Measurements from ENCODE around the gene CLDN1. TPM values are rescaled to one million over a fixed set of nuclear protein-coding genes. Genes with fewer than 3 reads are reported as not detected.

The CLDN1 gene
- total and polyA plus RNA-seq, 12 donors, result 15.6 to 155 (median 61.1) TPM

DNA sequence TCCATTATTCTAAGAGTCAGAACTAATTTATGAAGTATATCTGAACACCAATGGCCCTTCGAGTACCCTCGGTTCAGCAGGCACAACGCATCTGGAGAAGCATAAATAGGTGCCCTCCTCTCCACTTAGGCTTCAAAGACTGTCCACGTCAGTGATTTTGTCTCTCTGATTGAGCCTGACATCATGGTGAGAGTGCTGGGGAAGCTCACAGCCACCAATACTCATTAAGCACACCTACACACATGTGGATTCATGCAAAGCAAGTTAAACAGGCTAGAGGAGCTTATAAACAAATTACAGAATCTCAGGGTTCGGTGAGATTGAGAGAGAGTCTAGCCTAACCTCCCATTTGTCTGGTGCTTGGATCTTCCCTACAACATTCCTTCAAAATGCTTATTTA, 3.6 kb downstream of the CLDN1 start:
- H3K4me3 ChIP-seq, result peak overlapping the region in 1 of 4 donors; percentile 96
- intact Hi-C loops (cut with DNase I), result no loop called here
- H3K9me3 ChIP-seq (replicated peaks in 1 of 3), result peaks cover 0 to 2% (median 0%) of the 10 kb centered on the region in 3 donors
- peaks cover 8 to 18% of the 10 kb centered on the region in 2 donors for H3K4me1 ChIP-seq (replicated peaks in 1 of 2)
- no peak for TF ChIP-seq CTCF (IDR thresholded peaks at IDR 0.05)
- TF ChIP-seq POLR2A (IDR thresholded peaks at IDR 0.05), result no peak
- H3K27ac ChIP-seq, result no peak overlapping the region
- no peaks in the 10 kb centered on the region for H3K36me3 ChIP-seq (replicated peaks in 1 of 2)
- H3K27me3 ChIP-seq, result no peaks in the 10 kb centered on the region
- WGBS, 4 donors, result 31 to 78% (median 68%) methylated on average over 1 to 5 of the region's 5 CpGs
- no peak for DNase-seq

GRCh38 chr3:190314741-190315140, 7.5 kb downstream of the CLDN1 start:
- H3K27me3 ChIP-seq, result no peaks in the 10 kb centered on the region
- peaks cover 5 to 11% of the 10 kb centered on the region in 2 donors for H3K4me1 ChIP-seq (replicated peaks in 1 of 2)
- H3K9me3 ChIP-seq (replicated peaks in 1 of 3), result peaks cover 0 to 7% (median 0%) of the 10 kb centered on the region in 3 donors
- TF ChIP-seq POLR2A (IDR thresholded peaks at IDR 0.05), result no peak
- no peak for TF ChIP-seq CTCF (IDR thresholded peaks at IDR 0.05)
- intact Hi-C loops (cut with DNase I), result no loop called here
- H3K36me3 ChIP-seq (replicated peaks in 1 of 2), result no peaks in the 10 kb centered on the region
- WGBS, 4 donors, result 38 to 53% (median 45%) methylated on average over 1 of the region's 1 CpG
- no peak overlapping the region for H3K4me3 ChIP-seq
- DNase-seq, result no peak
- no peak overlapping the region for H3K27ac ChIP-seq

DNA sequence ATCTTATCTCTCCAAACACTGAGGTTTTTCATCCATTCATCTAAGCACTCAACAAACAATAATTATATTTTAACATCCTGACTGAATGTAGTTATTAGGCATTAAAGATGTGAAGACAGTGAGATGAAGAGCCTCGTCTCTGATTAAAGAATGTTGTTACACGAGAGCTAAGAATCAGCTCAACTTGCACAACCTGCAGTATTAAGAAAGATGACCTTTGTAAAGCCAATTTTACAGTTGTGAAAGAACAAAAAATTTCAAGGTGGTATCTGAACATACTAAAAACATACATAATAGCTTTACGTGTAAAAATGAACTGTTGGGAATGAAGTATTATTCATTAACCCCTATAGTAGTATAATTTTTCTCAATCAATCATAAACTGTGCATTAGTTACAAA, 12.8 kb downstream of the CLDN1 start:
- no peaks in the 10 kb centered on the region for H3K27me3 ChIP-seq
- DNase-seq, result no peak
- TF ChIP-seq POLR2A (IDR thresholded peaks at IDR 0.05), result no peak
- 57 to 90% (median 66%) methylated on average over 3 of the region's 3 CpGs for WGBS, 4 donors
- intact Hi-C loops (cut with DNase I), result no loop called here
- peaks cover 0 to 7% (median 0%) of the 10 kb centered on the region in 3 donors for H3K9me3 ChIP-seq (replicated peaks in 1 of 3)
- H3K27ac ChIP-seq, result no peak overlapping the region
- H3K4me1 ChIP-seq (replicated peaks in 1 of 2), result no peaks in the 10 kb centered on the region
- peaks cover 0 to 5% of the 10 kb centered on the region in 2 donors for H3K36me3 ChIP-seq (replicated peaks in 1 of 2)
- no peak overlapping the region for H3K4me3 ChIP-seq

GRCh38 chr3:190308154-190308553, 14.1 kb downstream of the CLDN1 start:
- Histone ChIP-seq H3K27ac (no peak overlapping the region), H3K4me1 (replicated peaks in 1 of 2) (no peaks in the 10 kb centered on the region), H3K9me3 (replicated peaks in 1 of 3) (peaks cover 0 to under 1% (median 0%) of the 10 kb centered on the region in 3 donors), H3K4me3 (no peak overlapping the region), H3K36me3 (replicated peaks in 1 of 2) (peaks cover 0 to 5% of the 10 kb centered on the region in 2 donors), H3K27me3 (no peaks in the 10 kb centered on the region)
- DNase-seq, result no peak
- 90 to 96% (median 92%) methylated on average over 5 of the region's 5 CpGs for WGBS, 4 donors
- intact Hi-C loops (cut with DNase I), result no loop called here
- no peak for TF ChIP-seq POLR2A (IDR thresholded peaks at IDR 0.05)
- TF ChIP-seq CTCF (IDR thresholded peaks at IDR 0.05), result no peak

GRCh38 chr3:190307164-190307545, 15.1 kb downstream of the CLDN1 start:
- 79 to 96% (median 86%) methylated on average over 1 of the region's 1 CpG for WGBS, 4 donors
- no peak overlapping the region for H3K4me3 ChIP-seq

More at GRCh38 chr3:190307164-190307545, 15.1 kb downstream of the CLDN1 start:
- H3K27me3 ChIP-seq, result no peaks in the 10 kb centered on the region
- peaks cover 0 to 5% of the 10 kb centered on the region in 2 donors for H3K36me3 ChIP-seq (replicated peaks in 1 of 2)
- TF ChIP-seq CTCF (IDR thresholded peaks at IDR 0.05) (no peak), POLR2A (IDR thresholded peaks at IDR 0.05) (no peak)
- no peak for DNase-seq
- peak overlapping the region in 1 of 5 donors; percentile 15 for H3K27ac ChIP-seq
- no peaks in the 10 kb centered on the region for H3K9me3 ChIP-seq (replicated peaks in 1 of 3)
- H3K4me1 ChIP-seq (replicated peaks in 1 of 2), result no peaks in the 10 kb centered on the region
- intact Hi-C loops (cut with DNase I), result no loop called here
